Islet of Langerhans (tissue), 1 donor: ENCODE measurements around the gene EFNA5.
"Not testable (repeated sequence)": the region's sequence is repeated elsewhere in the genome, so short reads cannot be mapped to it uniquely, and the experiment has no call there.

ENCODE experiments used
- FAIRE-seq: peaks from one replicate; lab custom pipeline; 2011; peaks lifted over from hg19 to GRCh38; lab: Jason Lieb, UNC

Gene EFNA5

GRCh38 chr5:107365320-107366109 lies 305.2 kb downstream of the EFNA5 start:
- no peak for FAIRE-seq

- no peak for FAIRE-seq
These were observed 306.1 kb downstream of the EFNA5 start for GRCh38 chr5:107364443-107365319.

GRCh38 chr5:107363768-107364167 lies 307.0 kb downstream of the EFNA5 start:
- FAIRE-seq = no peak

GRCh38 chr5:107361945-107362344 lies 308.8 kb downstream of the EFNA5 start:
- FAIRE-seq = no peak

GRCh38 chr5:107359916-107360234 lies 310.9 kb downstream of the EFNA5 start:
- FAIRE-seq = no peak

- FAIRE-seq = no peak
These were observed 311.5 kb downstream of the EFNA5 start for GRCh38 chr5:107359033-107359915.

GRCh38 chr5:107356891-107357290 lies 313.8 kb downstream of the EFNA5 start:
- no peak for FAIRE-seq

GRCh38 chr5:107352576-107352975 lies 318.2 kb downstream of the EFNA5 start:
- FAIRE-seq = no peak

- FAIRE-seq = not testable (repeated sequence)
These were observed 324.2 kb downstream of the EFNA5 start for GRCh38 chr5:107346580-107346979.

- FAIRE-seq = no peak
These were observed 328.4 kb downstream of the EFNA5 start for GRCh38 chr5:107342371-107342770.

- no peak for FAIRE-seq
These were observed 329.2 kb downstream of the EFNA5 start for GRCh38 chr5:107341376-107342084.

- peak; percentile 78 for FAIRE-seq
These were observed 330.1 kb downstream of the EFNA5 start for GRCh38 chr5:107340631-107341030.

- FAIRE-seq = no peak
These were observed 332.4 kb downstream of the EFNA5 start for GRCh38 chr5:107338335-107338734.

GRCh38 chr5:107337281-107337680 lies 333.5 kb downstream of the EFNA5 start:
- FAIRE-seq = no peak

GRCh38 chr5:107331882-107332281 lies 338.9 kb downstream of the EFNA5 start:
- FAIRE-seq = no peak

- no peak for FAIRE-seq
These were observed 339.4 kb downstream of the EFNA5 start for GRCh38 chr5:107331312-107331711.

- FAIRE-seq = no peak
These were observed 339.8 kb downstream of the EFNA5 start for GRCh38 chr5:107330903-107331302.

GRCh38 chr5:107329850-107330249 lies 340.9 kb downstream of the EFNA5 start:
- no peak for FAIRE-seq
